AG09309 (cell line): ENCODE data around the gene SNRNP48.

Source experiments
- DNase-seq: peaks from one replicate; pipeline ENCODE4 v3.0.0-alpha.2; 2010; ENCODE audit warnings: low read depth
- H3K4me3 ChIP-seq: 2 replicates; pipeline ENCODE4 v1.5.1; 2011; ENCODE audit warnings: mild to moderate bottlenecking, low read depth, low read length, moderate library complexity; ENCODE audit not compliant: control insufficient read depth
- TF ChIP-seq, protein P1 (sequence below): IDR thresholded peaks from 2 replicates; pipeline ENCODE4 v1.5.1; 2011; ENCODE audit warnings: mild to moderate bottlenecking, low read depth, low read length, inconsistent platforms; ENCODE audit not compliant: insufficient read depth, control insufficient read depth; ENCODE audit errors: missing control alignments

The SNRNP48 gene

DNA sequence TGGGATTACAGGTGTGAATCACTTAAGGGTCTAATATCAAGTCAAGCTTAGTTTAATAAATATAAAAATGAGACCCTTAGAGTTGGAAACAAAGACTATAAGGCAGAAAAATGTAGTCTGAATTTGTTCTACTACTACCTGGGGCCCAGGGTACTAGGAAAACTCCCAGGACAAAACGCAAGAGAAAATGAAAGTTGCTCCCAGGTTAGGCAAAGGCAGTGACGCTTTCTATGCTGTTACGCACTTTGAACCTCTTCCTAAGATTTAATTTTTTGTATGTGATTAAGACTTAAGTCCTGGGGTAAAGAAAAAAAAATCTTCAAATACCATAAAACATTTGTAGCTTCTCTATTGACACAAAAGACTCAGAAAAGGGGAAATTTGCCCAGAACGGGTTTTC lies 31.2 kb upstream of the SNRNP48 start:
- TF ChIP-seq, protein P1, sequence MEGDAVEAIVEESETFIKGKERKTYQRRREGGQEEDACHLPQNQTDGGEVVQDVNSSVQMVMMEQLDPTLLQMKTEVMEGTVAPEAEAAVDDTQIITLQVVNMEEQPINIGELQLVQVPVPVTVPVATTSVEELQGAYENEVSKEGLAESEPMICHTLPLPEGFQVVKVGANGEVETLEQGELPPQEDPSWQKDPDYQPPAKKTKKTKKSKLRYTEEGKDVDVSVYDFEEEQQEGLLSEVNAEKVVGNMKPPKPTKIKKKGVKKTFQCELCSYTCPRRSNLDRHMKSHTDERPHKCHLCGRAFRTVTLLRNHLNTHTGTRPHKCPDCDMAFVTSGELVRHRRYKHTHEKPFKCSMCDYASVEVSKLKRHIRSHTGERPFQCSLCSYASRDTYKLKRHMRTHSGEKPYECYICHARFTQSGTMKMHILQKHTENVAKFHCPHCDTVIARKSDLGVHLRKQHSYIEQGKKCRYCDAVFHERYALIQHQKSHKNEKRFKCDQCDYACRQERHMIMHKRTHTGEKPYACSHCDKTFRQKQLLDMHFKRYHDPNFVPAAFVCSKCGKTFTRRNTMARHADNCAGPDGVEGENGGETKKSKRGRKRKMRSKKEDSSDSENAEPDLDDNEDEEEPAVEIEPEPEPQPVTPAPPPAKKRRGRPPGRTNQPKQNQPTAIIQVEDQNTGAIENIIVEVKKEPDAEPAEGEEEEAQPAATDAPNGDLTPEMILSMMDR = no peak
- no peak for DNase-seq
- H3K4me3 ChIP-seq = no peak overlapping the region

- no peak for DNase-seq
- H3K4me3 ChIP-seq = no peak overlapping the region
- TF ChIP-seq, protein P1 = no peak
These were observed 30.8 kb upstream of the SNRNP48 start for GRCh38 chr6:7559196-7559595.

- DNase-seq = no peak
- no peak overlapping the region for H3K4me3 ChIP-seq
- TF ChIP-seq, protein P1 = no peak
These were observed 30.2 kb upstream of the SNRNP48 start for GRCh38 chr6:7559651-7560385.

DNA sequence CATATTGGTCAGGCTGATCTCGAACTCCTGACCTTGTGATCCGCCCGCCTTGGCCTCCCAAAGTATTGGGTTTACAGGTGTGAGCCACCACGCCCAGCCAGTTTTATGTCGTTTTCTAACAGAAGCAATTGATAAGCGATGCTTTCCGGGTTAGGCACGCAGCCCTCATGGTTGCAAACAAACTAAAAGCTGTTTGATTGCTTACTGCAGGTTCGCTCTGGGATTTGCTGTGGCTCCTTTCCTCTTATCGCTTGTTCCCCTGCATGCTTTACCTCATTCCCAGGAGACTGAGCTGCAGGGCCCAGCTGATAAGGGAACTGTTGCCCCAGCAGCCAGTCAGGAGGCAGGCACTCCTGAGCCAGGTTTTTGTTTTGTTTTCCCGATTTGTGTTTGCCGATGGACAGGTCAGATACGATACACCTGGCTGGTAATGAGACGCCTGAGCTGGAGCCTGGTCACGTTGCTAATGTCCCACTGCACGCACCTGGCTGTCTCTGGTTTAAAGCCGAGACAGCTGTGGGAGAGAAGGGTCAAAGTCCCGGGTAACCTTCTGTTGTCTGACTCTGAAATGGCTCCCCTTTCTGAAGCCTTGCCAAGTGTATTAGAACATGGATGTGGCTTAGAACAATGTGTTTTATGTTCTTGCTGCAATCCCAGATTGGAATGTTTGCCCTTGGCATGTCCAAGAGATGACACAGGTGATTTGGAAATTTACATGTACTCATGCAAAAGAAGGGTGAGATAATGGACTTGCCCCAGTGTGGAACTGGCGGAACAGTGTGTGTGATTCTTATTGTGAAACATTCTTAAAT lies 28.6 kb upstream of the SNRNP48 start:
- TF ChIP-seq, protein P1 = no peak
- no peak for DNase-seq
- no peak overlapping the region for H3K4me3 ChIP-seq

DNA sequence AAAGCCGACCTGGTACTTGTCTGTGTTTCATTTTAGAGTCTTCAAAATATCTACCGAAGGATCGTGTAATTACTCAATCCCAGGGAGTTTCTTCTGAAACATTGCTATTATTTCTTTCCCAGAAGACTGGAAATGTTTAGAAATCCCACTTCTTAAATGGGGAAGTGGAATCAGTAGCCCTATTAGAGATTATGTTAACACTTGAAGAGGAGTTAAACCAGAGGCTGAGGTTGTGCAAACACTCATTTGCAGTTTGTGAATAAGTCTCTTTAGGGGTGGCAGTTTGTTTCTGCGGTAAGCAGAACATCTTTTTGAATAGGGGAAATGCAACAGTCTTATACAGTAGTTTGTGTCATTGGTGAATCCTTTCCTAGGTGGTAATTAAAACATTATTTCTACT lies 27.2 kb upstream of the SNRNP48 start:
- no peak overlapping the region for H3K4me3 ChIP-seq
- DNase-seq = no peak
- TF ChIP-seq, protein P1 = no peak

DNA sequence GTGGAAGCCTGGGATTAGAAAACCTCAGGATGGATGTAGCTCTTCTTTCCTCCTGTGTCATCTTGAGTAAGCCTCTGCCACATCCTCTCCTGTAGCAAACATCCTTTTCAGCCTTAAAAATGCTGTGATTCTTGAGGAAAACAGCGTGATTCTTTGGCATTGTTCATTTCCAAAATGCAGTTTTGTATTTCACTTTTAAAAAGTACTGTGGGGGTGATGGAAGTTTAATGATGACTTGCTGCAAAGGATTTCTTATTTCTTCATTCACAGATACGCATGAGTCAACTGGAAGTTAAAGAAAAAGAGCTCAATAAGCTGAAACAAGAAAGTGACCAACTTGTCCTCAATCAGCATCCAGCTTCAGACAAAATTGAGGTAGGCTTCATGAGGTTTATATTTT lies 23.9 kb upstream of the SNRNP48 start:
- peak overlapping the region; percentile 6; the same call in 1 of the 2 replicates for H3K4me3 ChIP-seq
- TF ChIP-seq, protein P1 = no peak
- DNase-seq = peak; percentile 44
